ENCODE data around the gene CCL17.
"Not testable (repeated sequence)": the region's sequence is repeated elsewhere in the genome, so short reads cannot be mapped to it uniquely, and the experiment has no call there.

DNA sequence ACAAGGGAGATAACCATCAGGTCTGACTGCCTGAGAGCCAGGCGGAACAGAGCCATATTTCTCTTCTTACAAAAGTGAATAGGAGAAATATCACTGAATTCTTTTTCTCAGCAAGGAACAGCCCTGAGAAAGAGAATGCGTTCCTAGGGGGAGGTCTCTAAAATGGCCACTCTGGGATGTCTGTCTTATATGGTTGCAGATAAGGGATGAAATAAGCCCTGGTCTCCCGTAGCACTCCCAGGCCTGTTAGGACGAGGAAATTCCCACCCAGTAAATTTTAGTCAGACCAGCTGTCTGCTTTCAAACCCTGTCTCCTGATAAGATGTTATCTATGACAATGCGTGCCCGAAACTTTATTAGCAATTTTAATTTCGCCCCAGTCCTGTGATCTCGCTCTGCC lies 35.4 kb downstream of the CCL17 start:
- TF ChIP-seq EP300 (IDR thresholded peaks at IDR 0.05), result not testable (repeated sequence)
- TF ChIP-seq, protein P1, sequence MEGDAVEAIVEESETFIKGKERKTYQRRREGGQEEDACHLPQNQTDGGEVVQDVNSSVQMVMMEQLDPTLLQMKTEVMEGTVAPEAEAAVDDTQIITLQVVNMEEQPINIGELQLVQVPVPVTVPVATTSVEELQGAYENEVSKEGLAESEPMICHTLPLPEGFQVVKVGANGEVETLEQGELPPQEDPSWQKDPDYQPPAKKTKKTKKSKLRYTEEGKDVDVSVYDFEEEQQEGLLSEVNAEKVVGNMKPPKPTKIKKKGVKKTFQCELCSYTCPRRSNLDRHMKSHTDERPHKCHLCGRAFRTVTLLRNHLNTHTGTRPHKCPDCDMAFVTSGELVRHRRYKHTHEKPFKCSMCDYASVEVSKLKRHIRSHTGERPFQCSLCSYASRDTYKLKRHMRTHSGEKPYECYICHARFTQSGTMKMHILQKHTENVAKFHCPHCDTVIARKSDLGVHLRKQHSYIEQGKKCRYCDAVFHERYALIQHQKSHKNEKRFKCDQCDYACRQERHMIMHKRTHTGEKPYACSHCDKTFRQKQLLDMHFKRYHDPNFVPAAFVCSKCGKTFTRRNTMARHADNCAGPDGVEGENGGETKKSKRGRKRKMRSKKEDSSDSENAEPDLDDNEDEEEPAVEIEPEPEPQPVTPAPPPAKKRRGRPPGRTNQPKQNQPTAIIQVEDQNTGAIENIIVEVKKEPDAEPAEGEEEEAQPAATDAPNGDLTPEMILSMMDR (IDR thresholded peaks at IDR 0.05), result not testable (repeated sequence)

Measured in ovary (tissue), 3 donors.